ENCODE measurements around the gene DNMT3A. TPM values are rescaled to one million over a fixed set of nuclear protein-coding genes. Genes with fewer than 3 reads are reported as not detected.

The DNMT3A gene
- total RNA-seq, 3 donors from 2014 or later (not counting 1 experiment from before 2014, with no cell fraction given) = 36.3 to 60.7 (median 45.2) TPM

GRCh38 chr2:25226827-25227226 is 114.9 kb downstream of the DNMT3A start:
- Mint-ChIP-seq H3K27ac (no peak overlapping the region), H3K4me3 (no peak overlapping the region), H3K36me3 (no peaks in the 10 kb centered on the region), H3K4me1 (peaks cover 0 to 8% of the 10 kb centered on the region in 2 donors), H3K27me3 (ENCODE audit: low read depth in 2 of 2) (no peaks in the 10 kb centered on the region), H3K9me3 (no peaks in the 10 kb centered on the region)
- no peak for TF ChIP-seq CTCF (IDR thresholded peaks at IDR 0.05)
- no peak for ATAC-seq
- Histone ChIP-seq H3K27me3 (ENCODE audit: control insufficient read depth, insufficient read depth, low read length) (no peaks in the 10 kb centered on the region), H3K4me3 (ENCODE audit: low read length) (no peak overlapping the region), H3K36me3 (ENCODE audit: control insufficient read depth, insufficient read depth, low read length) (peaks cover 2% of the 10 kb centered on the region), H3K4me1 (ENCODE audit: control insufficient read depth, insufficient read depth, low read length) (no peaks in the 10 kb centered on the region), H3K27ac (ENCODE audit: low read length) (no peak overlapping the region), H3K9me3 (ENCODE audit: control insufficient read depth, insufficient read depth, low read length) (no peaks in the 10 kb centered on the region)
- no peak for DNase-seq
- WGBS (ENCODE audit: insufficient coverage) = 95% methylated on average over 4 of the region's 4 CpGs
- intact Hi-C loops (cut with micrococcal nuclease) = no loop called here

DNA sequence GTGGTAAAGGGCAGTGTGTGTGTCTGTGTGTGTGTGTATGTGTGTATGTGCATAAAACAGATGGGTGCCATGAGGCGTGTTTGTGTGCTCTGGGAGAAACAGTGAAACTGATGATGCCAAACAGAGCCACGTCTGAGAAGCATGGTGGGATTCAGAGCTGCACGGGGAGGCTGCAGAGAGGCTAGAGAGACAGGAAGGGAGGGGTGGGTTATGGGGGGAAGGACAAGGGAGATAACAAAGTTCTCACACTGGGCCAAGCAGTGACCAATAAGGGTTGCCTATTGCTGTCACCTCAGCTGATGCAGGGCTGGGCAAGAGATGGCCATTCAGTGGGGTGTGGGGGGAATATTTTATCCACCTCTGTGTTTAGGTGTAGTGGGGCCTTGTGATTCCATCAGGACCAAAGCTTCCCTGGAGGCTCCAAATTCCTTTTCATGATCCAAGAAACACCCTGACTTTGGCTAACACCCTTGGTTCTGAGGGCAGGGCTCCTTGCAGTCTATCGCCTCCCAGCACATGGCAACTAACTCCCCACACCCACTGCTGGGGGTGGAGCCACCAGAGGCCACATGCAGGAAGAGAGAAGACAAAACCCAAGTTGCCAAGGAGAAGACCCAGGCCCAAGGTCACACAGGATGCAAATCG is 119.1 kb downstream of the DNMT3A start:
- Histone ChIP-seq H3K36me3 (ENCODE audit: control insufficient read depth, insufficient read depth, low read length) (no peaks in the 10 kb centered on the region), H3K27me3 (ENCODE audit: control insufficient read depth, insufficient read depth, low read length) (no peaks in the 10 kb centered on the region), H3K4me1 (ENCODE audit: control insufficient read depth, insufficient read depth, low read length) (no peaks in the 10 kb centered on the region), H3K9me3 (ENCODE audit: control insufficient read depth, insufficient read depth, low read length) (no peaks in the 10 kb centered on the region), H3K27ac (ENCODE audit: low read length) (no peak overlapping the region), H3K4me3 (ENCODE audit: low read length) (no peak overlapping the region)
- H3K4me1 Mint-ChIP-seq = peaks cover 0 to 10% of the 10 kb centered on the region in 2 donors
- H3K4me3 Mint-ChIP-seq = no peak overlapping the region
- DNase-seq (no peak), ATAC-seq (no peak)
- no peaks in the 10 kb centered on the region for H3K27me3 Mint-ChIP-seq (ENCODE audit: low read depth in 2 of 2)
- no peak for TF ChIP-seq CTCF (IDR thresholded peaks at IDR 0.05)
- no peaks in the 10 kb centered on the region for H3K36me3 Mint-ChIP-seq
- WGBS (ENCODE audit: insufficient coverage) = 63% methylated on average over 5 of the region's 5 CpGs
- no peaks in the 10 kb centered on the region for H3K9me3 Mint-ChIP-seq
- intact Hi-C loops (cut with micrococcal nuclease) = no loop called here
- no peak overlapping the region for H3K27ac Mint-ChIP-seq

DNA sequence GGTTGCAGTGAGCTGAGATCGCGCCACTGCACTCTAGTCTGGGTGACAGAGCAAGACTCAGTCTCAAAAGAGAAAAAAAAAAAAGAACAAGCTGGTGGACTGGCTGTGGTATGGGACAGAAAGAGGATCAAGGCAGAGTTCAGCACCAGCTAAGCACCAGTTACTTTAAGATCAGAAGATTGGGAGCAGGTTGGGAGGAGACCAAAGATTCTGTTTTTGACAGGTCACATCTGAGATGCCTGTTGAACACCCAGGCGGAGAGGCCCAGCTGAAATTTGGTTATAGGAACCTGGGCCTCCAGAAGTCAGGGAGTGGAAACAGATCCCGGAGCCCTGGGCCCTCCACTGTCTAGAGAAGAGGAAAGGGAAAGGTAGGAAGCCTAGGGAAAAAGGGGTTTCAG is 120.1 kb downstream of the DNMT3A start:
- no peaks in the 10 kb centered on the region for H3K9me3 Mint-ChIP-seq
- no peak overlapping the region for H3K27ac Mint-ChIP-seq
- H3K4me1 Mint-ChIP-seq = peaks cover 0 to 10% of the 10 kb centered on the region in 2 donors
- intact Hi-C loops (cut with micrococcal nuclease) = no loop called here
- no peak for ATAC-seq
- no peaks in the 10 kb centered on the region for H3K27me3 Mint-ChIP-seq (ENCODE audit: low read depth in 2 of 2)
- TF ChIP-seq CTCF (IDR thresholded peaks at IDR 0.05) = no peak
- Histone ChIP-seq H3K4me1 (ENCODE audit: control insufficient read depth, insufficient read depth, low read length) (peaks cover 6% of the 10 kb centered on the region), H3K36me3 (ENCODE audit: control insufficient read depth, insufficient read depth, low read length) (no peaks in the 10 kb centered on the region), H3K9me3 (ENCODE audit: control insufficient read depth, insufficient read depth, low read length) (no peaks in the 10 kb centered on the region), H3K4me3 (ENCODE audit: low read length) (no peak overlapping the region), H3K27me3 (ENCODE audit: control insufficient read depth, insufficient read depth, low read length) (no peaks in the 10 kb centered on the region), H3K27ac (ENCODE audit: low read length) (no peak overlapping the region)
- no peak overlapping the region for H3K4me3 Mint-ChIP-seq
- no peak for DNase-seq
- H3K36me3 Mint-ChIP-seq = no peaks in the 10 kb centered on the region
- WGBS (ENCODE audit: insufficient coverage) = 96% methylated on average over 4 of the region's 4 CpGs

DNA sequence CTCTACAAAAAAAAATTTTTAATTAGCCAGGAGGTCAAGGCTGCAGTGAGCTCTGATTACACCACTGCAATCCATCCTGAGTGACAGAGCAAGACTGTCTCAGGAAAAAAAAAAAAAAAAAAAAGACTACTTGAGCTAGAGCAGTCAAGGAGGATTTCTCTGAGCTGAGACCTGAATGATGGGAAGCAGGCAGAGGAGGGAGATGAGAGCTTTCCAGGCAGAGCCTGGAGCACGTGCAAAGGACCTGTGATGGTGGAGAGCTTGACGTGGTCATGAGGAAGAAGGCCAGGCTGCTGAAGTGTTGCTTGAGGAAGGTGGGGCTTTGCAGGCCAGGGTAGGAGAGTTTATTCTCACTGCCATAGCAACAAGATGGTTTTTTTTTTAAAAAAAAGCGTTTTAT is 121.4 kb downstream of the DNMT3A start:
- Mint-ChIP-seq H3K27ac (no peak overlapping the region), H3K4me3 (no peak overlapping the region), H3K4me1 (peaks cover 0 to 15% of the 10 kb centered on the region in 2 donors), H3K36me3 (no peaks in the 10 kb centered on the region), H3K27me3 (ENCODE audit: low read depth in 2 of 2) (no peaks in the 10 kb centered on the region), H3K9me3 (no peaks in the 10 kb centered on the region)
- no peak for TF ChIP-seq CTCF (IDR thresholded peaks at IDR 0.05)
- DNase-seq = no peak
- ATAC-seq = no peak
- Histone ChIP-seq H3K36me3 (ENCODE audit: control insufficient read depth, insufficient read depth, low read length) (no peaks in the 10 kb centered on the region), H3K9me3 (ENCODE audit: control insufficient read depth, insufficient read depth, low read length) (no peaks in the 10 kb centered on the region), H3K27ac (ENCODE audit: low read length) (no peak overlapping the region), H3K27me3 (ENCODE audit: control insufficient read depth, insufficient read depth, low read length) (no peaks in the 10 kb centered on the region), H3K4me3 (ENCODE audit: low read length) (no peak overlapping the region), H3K4me1 (ENCODE audit: control insufficient read depth, insufficient read depth, low read length) (peaks cover 16% of the 10 kb centered on the region)
- WGBS (ENCODE audit: insufficient coverage) = 83% methylated on average over 3 of the region's 3 CpGs
- intact Hi-C loops (cut with micrococcal nuclease) = no loop called here

All from natural killer cell (primary cell).